OCI-M1 (cell line): ENCODE data around the gene SUFU.

Source experiments
- DNase-seq: peaks from one replicate; lab custom pipeline; 2025; lab: John Stamatoyannopoulos, UW

SUFU gene

DNA sequence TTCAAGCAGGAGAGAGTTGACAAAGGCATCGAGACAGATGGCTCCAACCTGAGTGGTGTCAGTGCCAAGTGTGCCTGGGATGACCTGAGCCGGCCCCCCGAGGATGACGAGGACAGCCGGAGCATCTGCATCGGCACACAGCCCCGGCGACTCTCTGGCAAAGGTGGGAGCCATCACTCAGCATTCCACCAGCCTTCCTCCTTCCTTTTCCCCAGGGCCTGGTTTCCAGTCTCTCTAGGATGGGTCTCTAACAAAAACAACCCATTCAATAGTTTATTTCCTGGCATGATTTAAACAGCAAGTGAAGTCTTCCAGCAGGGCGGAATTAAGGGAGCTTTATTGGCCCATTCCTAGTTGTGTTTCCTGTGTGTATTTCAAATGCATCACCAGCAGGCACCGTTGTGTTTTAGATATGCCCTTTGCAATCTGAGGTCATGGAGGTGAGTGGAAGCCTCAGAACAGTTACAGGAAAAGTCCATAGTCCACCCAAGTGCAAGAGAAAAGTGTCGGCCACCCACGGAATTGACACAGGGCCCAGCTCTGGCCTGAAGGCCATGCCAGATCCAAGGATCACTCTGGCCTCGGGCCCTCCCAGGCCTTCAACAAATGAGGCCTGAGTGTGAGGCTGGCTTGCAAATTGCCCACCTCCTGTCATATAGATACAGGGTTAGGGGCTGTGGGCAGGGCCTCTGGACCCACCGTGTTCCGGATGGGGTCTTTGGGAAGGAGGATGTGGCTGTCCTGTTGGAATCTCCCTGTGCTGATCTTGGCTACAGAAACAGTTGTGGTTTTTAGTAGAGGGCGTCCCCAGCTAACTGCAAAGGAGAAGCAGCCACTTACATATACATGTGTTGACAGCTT, 93.6 kb downstream of the SUFU start:
- no peak for DNase-seq

DNA sequence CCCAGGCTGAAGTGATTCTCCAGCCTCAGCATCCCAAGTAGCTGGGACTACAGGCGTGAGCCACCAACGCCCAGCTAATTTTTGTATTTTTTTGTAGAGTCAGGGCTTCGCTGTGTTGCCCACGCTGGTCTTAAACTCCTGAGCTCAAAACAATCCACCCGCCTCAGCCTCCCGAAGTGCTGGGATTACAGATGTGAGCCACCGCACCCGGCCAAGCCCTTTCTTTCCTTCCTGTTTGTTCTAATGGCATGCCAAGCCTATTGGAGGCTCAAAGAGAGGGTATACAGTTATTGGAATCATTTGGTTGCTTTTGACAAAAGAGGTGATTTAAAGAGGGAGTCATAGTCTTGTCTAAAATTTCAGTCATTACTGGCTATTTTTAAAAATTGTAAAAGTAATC, 94.5 kb downstream of the SUFU start:
- no peak for DNase-seq

DNA sequence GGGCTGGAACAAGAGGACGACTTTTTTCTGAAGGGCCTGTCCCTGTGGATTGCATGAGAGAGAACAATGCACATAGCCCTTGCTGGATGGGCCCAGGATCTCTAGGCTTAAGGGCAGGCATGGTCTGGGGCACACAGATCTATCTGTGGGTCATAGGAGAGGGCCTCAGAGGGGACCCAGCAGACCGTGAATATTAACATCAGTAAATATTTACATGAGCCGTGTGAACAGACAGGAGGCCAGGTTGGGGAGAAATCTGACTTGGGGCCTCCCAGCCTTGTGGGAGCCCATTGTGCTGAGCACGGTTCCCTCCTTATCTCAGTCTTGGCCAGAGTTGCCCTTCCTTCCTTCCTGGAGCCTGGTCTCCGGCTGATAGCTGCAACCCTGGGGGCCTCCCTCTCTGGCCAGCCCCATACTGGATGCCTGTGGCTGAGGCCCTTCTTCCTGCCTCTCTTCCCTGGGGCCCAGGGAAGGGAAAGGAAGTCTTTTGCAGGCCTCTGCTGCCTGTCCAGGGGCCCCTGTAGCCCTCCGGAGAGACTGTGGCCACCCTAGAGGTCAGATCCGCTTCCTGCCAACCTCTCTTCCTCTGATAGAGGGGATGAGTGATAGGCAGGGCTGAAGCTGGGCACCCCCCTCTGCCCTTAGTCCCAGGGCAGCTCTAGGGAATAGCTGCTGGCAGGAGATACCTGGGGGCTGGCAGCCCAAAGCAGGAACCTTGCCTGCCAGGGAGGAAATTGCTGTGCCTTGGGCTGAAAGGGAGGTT, 96.0 kb downstream of the SUFU start:
- DNase-seq = peak; percentile 77

DNA sequence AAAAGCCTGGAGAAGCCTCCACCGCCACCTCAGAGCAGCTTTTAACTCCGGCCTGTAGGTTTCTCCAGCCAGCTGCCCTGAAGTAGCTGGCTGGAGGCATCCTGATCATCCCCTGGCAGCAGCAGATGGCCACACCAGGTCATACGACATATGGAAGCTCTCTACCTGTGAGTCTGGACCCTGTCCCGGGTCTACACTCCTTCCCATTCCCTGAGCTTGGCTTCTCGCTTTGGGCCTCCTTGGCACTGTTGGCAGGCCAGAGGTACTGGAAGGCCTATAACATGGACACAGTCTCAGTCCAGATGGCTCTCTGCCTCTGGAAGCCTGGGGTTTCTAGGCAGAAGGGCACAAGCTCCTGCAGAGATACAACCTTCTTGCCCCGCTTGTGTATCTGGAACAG, 97.0 kb downstream of the SUFU start:
- DNase-seq = no peak

DNA sequence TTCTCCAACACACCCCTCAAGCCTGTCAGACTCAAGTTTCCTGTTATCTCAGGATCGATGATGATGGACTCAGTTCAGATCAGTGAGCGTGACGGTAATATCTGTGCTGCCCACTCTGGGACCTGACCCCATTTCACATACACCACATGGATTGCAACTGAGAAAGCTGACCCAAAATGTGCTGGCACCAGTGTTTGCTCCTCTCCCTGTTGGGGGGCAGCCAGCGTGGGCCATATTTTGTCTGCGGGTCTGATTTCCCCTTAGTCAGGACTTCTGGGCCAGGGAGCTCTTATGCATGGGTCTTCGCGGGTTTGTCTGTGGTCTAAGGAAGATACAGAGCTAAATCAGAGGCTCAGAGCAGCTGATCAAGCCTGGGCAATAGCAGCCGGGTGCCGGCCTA, 97.9 kb downstream of the SUFU start:
- no peak for DNase-seq

DNA sequence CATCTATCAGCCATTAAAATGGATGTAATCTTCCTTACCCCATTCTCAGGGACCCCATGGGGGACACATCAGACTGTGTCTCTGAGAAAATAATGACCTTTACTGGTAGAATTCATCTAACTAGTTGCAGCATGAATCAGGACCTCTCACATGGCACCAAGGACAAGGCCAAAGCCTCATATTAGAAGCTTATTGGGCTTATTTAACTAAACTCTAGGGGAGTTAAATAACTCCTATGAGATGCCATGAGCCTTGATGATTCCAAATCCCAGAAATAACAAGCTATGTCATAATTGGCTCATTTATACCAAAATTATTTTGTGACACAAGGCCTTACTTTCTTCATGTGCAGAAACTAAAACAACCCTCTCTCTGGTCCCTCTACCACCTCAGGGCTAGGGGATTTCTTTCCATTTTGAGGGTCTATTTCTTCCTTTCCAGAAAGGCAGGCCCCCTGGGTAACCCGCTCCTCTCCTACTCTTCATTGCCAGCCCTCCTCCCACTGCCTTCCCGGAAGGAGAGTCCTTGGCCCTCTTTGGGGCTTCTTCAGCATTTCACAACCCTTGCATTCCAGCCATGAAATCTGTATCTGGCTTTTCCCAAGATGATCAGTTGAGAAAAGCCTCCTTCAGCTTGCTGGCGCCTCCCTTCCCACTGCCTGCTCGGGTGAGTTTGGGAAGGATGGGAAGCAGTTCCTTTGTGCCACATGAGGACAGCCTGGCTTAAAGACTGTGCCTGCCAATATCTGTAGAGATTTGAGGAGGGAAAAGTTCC, 98.7 kb downstream of the SUFU start:
- DNase-seq = no peak

DNA sequence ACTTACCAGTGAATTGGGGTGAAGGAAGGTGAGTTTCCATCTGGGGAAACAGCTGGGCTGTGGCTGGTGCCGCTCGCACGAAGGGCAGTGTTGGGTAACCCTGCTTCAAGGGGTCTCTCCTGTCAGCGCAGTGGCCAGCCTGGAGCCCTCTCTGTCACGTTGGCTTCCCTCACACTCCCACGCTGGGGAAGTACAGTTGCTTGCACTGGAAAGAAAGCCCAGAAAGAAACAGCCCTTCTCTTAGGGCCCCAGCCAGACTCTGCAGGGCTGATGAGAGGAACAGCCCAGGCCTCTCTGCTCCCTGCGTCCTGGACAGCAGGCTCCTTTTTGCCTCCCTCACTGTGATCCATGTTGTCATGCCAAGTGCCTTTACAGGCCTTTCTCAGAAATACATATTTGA, 100.2 kb downstream of the SUFU start:
- DNase-seq = no peak

DNA sequence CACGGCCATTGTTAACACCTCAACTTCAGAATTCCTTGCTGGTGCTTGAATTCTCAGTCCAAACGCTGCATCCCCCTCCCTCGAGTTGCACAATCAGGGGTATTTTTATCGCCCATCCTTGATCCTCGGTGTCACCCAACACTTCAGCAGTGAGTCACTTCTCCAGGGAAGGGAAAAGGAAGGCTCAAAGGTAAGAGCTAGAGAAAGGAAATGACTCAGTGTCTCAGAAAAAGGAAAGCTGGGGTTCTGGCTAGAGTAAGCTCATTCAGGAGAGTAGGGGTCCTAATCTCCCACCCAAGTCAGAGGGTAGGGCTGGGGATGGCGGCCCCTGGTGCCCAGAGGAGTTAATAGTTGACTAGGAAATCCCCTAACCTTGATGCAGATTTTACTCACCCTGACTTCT, 100.7 kb downstream of the SUFU start:
- DNase-seq = no peak

DNA sequence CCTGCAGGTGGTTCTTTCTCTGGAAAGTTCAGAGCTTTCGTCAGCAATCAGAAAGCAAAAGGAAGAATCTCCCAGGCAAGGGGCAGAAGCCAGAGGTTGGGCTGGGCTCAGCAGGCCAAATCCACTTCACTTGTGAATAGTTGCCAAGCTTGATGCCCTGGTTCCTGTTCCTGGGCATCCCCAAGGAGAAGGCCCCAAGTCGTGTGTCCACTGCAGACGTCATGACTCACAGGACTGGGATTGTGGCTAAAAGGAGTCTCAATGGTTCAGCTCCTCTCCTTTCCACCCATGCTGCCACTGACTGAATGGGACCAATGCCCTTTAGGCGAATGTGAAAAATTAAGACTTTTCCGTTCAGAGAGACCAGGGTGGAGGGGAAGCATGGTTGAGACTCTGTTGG, 101.9 kb downstream of the SUFU start:
- DNase-seq = no peak

DNA sequence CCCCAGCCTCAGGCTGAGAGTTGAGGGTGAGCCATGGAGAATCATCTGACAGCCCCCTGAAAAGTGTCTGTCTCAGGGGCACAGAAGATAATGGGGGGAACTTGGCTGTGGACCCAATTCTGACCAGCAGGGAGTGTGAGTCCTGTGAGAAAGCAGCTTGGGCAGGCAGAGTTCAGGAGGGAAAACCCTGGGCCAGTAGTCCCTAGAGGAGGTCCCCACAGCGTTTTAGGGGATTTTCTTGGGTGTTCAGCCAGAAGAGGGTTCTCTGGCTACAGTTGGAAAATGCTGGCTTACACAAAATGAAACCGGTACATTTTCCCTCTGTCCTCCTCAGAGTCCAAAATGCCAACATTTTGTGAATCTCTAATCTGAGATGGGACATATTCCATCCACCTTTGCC, 104.7 kb downstream of the SUFU start:
- no peak for DNase-seq

DNA sequence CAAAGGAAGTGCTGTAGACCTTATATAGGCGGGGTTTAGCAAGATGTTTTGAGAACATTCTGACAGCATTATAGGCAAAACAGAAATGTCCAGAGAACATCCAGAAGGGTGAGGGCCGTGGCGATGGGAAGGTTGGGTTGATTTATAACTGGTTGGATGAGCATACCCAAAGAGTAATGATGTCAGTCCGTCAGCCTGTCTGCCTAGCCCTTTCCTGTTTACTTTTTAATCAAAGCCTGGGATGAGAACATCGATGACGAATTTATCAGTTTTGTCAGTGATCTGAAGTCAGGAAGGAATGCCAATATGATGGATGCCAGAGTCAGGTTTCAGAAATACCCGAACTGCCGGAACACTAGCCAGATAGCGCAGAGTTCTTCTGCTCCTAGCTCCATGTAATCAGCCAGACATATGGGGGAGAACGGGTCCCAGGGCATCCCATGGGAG, 106.7 kb downstream of the SUFU start:
- DNase-seq = no peak

DNA sequence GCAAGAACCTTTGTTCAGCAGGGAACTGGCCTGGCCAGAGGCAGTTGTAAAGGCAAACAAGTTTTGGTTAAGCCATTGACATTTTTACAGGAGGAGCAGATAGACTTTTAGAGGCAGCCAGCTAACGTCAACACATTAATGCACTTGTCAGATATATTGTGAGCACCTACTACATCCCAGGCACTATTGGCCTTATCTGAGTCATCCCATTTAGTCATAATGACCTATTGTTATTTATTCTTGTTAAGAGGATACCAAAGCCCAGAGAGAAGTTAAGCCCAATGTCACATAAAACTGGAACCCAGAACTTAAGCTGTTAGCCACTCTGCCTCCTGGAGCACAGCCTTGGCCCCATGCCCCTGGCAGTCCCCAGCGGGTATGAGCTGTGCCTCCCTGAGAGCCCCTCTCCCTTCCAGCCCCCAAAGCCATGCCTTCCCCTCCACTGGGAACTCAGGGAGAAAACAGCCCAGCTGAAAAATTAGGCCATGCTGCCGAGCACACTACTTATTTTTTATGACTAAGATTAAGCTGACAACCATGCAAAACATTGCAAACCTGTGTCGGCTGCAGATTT, 107.8 kb downstream of the SUFU start:
- DNase-seq = no peak

DNA sequence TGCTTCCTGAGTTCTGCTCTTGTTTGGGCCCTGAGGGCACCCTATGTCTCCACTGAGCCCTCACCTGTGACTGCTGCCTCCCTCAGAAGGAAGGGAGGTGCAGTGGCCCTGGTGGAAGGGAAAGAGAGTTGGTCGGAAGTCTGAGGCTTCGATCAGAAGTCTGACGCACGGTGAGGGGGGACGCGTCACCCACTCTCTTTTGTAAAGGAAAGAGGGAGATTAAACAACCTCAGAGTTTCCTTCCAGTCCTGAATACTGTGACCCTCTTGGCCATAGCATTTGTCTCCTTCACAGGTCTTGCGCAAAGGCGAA, 109.1 kb downstream of the SUFU start:
- DNase-seq = no peak

DNA sequence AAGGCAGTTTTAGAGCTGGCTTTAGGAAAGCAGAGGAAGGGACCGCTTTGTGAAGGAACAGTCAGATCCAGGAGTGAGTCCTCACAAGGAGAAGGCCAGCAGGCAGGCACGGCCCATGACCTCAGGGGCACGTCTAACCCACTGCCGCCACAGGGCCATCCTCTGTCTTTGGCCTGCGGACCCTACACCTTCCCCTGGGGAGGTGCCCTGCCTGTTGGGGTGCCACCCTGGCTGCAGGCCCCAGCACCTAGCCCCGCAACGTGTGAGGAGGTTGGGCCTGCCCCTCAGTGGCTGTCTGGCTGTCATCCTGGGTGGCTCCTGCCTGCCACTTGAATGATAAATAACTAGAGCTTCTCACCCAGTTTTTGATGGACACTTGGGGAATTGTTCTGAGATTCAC, 109.5 kb downstream of the SUFU start:
- no peak for DNase-seq

DNA sequence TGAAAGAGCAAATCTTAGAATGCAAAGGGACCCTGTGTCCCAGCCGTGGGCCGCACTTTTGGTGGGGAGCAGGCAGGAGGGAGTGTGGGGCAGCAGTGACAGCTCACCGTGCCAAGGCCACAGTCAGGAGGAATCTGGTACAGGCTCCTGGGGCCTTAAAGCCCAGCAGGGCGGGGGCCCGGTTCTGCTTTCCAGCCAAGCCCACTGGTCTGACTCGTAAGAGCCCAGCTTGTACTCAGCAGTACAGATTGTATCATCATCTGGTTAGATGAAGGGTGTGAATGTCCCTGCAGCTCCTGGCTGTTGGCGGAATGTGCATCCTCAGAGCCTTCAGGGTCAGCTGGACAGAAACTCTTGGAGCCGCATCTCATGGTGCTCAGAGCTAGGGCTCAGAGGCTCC, 110.0 kb downstream of the SUFU start:
- no peak for DNase-seq

DNA sequence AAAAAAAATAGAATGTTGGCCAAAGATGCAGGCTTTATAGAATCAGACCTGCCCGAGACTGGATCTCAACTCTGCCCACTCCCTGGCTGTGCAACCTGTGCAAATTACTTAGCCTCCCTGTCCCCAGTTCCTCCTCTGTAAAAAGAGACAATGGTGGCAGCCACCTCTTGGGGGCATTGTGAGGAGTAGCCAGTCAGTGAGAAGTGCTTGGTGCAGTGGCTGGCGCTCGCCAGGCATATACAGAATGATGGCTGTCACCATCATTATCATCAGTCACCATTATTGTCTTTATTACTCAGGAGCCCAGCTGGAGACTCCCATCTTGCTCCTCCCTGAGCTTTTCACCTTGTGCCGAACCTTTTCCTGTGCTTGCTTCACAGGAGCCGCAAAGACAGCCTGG, 111.1 kb downstream of the SUFU start:
- no peak for DNase-seq

DNA sequence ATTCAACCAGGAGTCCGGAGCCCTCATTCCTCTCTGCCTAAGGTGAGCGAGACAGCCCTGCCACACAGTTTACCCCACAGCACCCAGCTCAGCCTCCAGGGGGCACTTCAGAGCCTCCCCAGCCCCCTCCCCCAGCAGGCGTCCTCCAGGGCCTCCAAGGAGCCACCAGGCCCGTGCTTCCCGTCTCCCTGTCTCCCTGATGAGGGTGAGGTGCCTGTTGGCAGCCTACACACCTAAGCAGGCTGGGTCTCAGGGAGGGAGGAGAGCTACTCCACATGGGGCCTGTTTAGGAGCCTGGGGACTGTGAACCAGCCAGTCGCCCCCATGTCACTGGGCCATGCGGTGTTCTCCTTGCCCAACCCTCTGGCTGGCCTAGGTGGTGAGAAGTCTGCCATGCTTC, 111.6 kb downstream of the SUFU start:
- DNase-seq = peak; percentile 29

DNA sequence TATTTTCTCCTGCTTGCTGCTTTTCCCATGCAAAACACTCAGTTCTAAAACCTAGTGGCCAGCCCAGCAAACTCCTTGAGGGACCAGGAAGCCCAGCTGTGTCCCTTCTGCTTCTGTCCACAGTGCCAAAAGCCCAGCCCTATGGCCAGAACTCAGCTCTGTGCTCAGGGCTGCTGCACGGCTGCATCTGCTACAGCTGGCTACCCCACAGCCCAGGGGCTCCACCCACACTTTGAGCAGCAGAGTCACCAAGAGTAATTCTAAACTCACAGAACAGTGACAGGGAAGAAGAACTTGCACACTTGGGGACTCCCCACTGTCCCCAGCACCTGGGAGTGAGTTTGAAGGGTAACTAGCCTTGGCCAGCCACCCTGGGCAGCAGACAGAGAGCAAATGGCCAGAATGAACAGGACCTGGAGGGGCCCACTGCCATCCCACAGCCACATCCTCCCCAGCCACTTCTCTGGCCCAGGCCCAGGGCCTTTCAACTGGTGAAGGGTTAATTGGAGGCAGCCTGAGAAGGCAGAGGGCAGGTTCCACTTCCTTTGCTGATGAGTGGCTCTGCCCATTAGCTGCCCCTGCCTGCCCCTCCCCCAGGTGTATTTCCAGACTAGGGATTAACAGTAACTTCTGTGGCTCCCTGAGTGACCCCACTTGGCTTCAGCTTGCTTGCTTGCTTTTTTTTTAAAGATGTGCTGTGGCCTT, 112.4 kb downstream of the SUFU start:
- no peak for DNase-seq

DNA sequence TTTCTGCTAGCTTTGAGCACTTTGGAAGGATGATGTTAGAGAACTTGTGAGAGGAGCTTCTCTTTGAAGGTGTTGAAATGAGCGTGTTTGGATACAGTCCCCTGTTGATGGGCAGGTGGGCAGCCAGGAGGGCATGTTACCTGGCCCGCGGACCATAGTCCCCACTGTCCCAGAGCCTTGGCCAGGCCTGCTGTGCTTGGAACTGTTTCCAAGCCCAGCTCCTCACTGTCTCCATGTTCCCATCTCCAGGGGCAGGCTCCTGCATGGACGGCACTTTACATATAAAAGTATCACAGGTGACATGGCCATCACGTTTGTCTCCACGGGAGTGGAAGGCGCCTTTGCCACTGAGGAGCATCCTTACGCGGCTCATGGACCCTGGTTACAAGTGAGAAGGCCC, 113.3 kb downstream of the SUFU start:
- no peak for DNase-seq

DNA sequence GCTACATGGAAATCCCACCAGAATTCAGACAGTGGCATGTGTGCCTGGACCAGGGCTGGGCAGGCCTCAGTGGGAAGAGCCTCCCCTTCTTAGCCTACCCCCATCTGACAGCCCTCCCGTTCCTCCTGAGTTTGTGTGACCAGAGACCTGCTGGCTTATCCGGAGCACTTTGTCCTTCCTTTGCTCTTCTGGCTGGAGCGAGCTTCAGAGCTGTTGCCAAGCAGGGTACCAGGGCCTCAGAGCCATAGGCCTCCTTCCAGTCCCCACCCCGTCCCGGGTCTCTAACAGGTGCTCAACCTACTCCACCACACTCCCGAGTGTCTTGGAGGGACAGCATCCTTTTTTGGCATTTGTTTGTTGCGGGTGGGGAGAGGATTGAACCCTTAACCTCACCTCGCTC, 114.0 kb downstream of the SUFU start:
- DNase-seq = no peak

DNA sequence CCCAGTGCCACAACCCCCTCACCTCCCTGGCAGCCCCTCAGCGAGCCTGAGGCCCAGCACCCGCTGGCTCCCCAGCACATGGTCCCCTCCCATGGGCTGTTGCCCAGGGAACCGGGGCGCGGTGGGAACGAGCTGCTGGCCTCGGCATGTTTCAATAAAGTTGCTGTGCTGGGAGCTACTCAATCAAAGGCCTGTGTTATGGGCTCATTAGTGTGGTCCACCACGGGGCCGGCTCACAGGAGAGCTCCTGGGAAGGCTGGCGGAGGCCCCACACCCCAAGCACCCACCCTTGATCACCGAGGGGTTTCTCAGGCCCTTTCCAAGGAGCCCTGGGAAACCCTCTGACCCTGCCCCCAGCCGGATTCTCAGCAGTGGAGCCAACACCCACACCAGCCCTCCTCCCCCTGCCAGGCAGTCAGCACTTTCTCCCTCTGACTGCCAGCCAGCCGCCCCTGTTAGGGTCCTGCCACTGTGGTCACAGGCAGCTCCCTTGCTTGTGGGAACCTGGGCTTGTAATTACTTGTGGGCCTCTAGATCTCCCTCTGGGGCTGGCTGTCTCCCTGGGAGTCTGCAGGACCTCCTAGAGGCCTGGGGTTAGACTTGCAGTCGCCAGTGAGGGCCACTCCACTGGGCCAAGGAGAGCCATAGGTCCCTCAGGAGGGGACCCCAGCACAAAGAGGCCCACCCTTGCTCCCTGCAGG, 115.7 kb downstream of the SUFU start:
- DNase-seq = no peak
